GM21367 (cell line): ENCODE data around the gene MEGF9.
"Not testable (repeated sequence)": the region's sequence is repeated elsewhere in the genome, so short reads cannot be mapped to it uniquely, and the experiment has no call there.

Source experiments
- ATAC-seq: cut with Tn5 transposase; IDR thresholded peaks from one replicate; pipeline ENCODE4 v1.9.1; 2021; ENCODE audit not compliant: unreplicated experiment

The MEGF9 gene

DNA sequence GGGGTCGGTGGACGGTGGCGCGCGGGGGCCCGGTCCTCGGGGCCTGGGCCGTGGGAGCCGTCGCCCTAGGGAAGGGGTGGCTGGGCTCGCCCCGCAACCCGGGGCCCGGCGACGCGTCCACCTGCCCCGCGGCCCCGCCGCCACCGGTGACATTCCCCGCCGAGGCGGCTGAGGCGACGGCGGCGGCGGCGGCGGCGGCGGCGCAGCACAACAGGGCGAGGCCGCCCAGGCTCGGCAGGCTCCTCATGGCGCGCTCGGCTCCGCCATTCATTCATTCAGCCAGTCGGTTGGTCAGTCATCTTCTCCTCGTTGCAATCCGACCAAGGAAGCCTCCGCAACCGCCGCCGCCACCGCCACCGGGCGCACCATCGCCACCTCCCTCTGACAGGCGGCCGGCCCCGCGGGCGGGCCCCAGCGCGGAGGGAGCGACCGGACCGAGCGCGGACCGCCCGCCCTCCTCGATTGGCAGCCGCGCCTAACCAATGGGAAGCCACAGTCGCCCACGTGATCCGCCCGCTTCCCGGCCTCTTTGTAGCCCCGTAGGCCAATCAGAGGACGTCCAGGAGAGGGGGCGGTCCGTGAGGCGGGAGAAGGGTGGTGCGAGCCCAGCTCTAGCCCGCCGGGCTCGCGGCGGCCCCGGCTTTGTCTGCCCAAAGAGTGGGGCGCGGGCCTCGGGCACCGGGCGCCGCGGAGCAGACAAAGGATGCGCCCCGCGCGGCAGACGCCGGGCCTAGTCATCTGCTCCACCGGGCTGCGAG is at the start of gene MEGF9:
Gene MEGF9 (minus strand): TSS at position 383 of the 758 bp plus-strand sequence. CDS start 112 bp downstream, at position 271.
- peak; percentile 95 for ATAC-seq

DNA sequence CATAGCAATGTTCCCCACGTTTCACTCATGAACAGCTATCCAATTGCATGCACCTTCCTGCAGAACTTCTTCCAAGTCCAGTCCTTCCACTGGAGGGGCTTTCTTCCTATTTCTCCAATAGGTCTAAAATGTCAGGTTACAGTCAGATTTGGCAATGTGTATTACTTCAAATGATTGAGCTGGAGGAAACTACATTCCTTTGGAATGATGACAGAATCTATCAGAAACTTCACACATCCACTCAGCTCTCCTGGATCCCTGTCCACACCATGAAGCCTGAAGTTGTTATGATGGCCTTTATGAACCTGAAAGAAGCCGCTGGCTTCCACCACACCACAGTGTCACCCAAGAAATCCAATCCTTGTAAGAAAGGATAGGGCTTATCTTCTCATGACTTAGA is 46.7 kb upstream of the MEGF9 start:
- ATAC-seq = no peak

DNA sequence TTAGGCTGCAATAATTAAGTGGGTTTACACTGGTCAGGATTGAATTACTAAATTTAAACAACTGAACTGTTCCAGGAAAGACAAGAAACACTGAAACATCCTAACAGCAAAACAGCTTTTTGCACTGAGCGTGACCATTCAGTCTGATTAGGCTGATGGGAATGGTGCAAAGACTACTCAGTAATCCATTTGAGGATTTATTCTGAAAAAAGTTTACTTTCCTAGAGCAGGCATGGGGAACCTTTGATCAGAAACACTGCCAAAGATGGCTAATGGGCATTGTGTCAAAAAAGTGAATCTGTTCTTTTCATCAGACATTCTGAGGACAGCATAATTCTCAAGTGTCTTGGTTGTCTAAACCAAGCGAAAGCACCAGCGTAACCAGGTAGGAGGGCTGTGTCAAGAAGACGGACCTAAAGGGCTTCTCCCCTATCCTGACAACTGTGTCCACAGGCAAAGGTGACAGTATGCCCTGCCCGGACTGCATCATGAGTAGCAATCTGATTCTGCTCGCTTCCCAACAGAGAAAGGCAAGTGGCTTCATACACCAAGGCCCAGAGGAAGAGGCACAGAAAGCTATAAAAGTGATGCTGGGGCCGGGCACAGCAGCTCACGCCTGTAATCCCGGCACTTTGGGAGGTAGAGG is 45.6 kb upstream of the MEGF9 start:
- no peak for ATAC-seq

DNA sequence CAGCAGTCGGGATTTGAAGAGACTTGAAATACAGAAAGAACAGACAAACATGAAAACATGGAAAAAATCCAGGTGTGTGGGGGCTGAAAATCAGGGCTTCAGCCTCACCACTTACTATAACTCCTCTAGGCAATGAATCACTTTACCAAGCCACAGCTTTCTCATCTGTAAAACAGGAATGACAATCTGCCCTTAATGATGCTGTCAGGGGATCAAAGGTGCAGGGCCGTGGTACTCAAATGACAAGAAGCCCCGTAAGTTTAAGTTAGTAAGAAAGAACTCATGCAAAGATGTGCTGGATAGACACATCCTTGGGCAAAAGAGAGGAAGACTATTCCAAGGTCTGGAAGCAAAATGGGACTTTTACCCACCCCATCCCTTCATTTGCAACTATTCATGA is 44.3 kb upstream of the MEGF9 start:
- ATAC-seq = no peak

DNA sequence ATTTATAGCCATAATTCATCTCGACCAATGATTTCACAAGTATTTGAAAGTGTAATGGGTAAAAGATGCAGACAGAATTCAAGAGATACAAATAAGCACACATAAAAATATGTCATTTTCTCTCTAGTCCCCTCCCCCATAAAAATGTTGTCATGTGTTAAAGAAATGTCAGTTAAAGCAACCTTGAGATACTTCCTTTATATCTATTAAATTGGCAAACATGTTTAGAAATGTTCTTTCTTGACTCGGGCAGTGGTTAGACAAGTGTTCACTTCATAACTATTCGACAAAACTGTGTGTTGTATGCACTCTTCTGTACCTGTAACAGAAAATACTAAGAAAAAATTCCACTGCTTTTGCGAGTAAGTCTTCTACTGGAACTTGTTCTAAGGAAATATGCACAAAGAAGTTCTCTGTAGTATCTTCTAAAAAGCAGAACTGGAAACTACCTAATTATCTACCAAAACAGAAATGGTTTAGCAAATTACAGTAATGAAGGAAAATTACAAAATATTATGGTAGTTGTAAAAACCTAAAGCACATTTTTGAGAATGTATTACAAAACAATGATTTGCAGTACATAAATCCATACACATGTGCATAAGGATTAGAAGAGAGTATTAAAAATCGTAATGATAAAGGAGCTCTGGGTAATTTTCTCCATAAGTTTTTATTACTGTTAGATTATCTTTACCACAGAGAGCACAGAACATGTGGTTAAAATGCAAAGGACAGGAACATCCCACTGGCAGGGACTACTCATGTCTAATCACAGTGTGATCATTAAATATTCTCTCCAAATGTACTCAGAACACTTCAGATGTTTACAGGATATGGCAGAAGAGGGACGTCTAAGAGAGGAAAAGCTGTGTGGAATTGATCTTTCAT is 43.0 kb upstream of the MEGF9 start:
- ATAC-seq = no peak

DNA sequence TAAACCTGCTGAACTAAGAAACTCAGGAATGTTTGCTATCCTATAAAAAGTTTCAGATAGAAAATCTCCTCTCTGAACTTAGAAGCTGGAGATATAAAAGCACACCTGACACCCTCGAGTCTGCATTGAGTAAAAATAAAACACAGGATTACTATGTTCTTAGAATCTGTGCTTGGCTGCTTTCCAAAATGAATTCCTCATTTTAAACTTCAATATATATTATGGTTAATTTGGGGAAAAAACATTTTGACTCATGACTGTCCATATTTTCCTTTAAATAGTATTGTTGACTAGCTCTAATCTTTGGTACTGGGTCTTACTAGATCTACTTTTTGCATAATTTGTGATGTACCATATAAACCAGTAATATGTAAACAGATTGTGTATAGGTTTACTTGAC is 42.3 kb upstream of the MEGF9 start:
- no peak for ATAC-seq

DNA sequence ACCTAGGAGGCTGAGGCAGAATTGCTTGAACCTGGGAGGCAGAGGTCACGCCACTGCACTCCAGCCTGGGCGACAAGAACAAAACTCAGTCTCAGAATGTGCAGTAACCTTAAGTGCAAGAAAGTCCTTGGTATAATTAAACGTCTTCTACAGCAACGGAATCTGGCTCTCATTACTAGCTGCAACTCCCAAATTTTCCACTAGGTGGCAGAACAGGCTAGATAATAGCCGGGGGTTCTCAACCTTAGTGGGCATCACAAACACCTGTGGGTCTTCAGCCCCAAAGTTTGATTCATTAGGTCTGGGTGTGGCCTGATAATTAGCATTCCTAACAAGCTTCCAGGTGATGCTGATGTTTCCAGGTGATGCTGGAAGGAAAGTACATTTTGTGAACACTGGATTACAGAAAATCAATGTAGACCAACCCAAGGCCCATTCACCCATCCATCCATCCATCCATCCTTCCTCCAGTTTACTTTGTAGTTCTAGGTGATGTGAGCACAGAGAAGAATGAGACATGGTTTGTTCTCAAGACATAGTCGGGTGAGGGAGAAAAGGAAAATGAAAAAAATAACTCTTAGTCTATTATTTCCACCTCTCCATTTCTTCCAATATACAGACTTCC is 41.7 kb upstream of the MEGF9 start:
- ATAC-seq = no peak

DNA sequence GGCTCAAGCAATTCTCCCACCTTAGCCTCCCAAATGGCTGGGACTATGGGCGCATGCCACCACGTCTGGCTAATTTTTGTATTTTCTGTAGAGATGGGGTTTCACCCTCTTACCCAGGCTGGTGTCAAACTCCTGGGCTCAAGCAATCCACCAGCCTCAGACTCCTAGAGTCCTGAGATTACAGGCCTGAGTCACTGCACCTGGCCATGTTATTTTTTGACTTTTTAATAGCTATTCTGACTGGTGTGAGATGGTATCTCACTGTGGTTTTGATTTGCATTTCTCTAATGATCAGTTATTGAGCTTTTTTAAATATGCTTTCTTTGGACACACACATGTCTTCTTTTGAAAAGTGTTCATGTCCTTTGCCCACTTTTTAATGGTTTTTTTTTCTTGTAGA is 40.8 kb upstream of the MEGF9 start:
- ATAC-seq = no peak

DNA sequence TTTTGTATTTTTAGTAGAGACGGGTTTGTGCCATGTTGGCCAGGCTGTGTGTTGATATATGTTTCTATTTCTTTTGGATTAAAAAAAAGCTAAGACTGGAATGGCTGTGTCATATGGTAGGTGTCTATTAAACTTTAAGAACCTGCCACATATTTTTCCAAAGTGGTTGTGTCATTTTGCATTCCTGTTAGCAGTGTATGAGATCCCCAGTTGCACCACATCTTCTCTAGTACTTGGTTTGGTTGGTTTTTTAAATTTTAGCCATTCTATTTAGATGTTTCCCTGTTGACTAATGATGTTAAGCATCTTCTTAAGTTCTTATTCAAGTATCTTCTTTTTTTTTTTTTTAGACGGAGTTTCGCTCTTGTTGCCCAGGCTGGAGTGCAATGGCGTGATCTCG is 36.2 kb upstream of the MEGF9 start:
- no peak for ATAC-seq

DNA sequence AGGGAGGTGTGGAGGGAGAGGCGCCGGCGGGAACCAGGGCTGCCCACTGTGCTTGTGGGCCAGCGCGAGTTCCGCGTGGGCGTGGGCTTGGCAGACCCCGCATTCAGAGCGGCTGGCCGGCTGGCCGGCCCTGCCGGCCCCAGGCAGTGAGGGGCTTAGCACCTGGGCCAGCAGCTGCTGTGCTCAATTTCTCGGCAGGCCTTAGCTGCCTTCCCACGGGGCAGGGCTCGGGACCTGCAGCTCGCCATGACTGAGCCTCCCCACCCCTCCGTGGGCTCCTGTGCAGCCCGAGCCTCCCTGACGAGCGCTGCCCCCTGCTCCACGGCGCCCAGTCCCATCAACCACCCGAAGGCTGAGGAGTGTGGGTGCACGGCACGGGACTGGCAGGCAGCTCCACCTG is 32.1 kb upstream of the MEGF9 start:
- not testable (repeated sequence) for ATAC-seq

DNA sequence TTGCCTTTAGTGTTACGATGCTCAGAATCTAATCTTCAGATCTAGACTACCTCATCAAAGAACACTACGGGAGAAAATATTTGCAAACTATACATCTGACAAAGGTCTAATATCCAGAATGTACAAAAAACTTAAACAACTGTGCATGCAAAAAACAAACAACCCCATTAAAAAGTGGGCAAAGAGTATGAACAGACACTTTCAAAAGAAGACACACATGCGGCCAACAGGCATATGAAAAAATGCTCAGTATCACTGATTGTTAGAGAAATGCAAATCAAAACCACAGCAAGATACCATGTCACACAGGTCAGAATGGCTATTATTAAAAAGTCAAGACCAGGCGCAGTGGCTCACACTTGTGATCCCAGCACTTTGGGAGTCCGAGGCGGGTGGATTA is 31.0 kb upstream of the MEGF9 start:
- ATAC-seq = no peak

DNA sequence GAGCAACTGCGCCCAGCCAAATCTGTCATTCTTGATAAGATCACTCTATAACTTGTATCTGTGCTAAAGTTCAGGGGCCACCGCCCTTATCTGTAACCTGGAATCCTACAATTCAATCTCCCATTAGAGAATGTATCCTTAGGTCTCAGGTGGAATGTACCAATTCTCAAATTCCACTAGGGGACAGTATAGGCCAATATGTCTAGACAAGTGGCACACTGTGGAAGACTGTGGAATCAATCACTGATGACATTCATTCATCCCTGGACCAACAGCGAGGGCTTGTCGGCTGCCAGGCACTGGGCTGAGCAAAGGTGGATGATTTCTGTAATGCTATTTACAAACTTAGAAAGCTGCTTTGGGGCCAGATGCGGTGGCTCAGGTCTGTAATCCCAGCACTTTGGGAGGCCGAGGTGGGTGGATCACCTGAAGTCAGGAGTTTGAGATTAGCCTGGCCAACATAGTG is 28.7 kb upstream of the MEGF9 start:
- no peak for ATAC-seq

DNA sequence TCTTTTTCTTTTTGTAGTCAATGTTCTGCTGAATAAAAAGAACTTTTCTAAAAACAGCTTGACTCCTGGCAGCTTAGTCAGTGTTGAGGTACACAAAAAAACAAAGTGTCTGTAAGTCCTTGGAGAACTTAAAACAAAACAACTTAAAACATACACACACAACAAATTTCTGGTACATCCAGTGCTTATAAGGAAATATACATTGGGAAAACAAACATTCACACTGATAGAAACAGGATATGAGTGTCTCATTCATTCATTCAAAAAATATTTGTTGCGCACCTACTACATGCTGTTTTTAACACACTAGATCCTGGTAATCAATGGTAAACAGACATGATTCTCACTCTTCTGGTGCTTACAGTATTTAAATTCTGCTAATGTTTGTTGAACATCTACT is 27.4 kb upstream of the MEGF9 start:
- no peak for ATAC-seq

DNA sequence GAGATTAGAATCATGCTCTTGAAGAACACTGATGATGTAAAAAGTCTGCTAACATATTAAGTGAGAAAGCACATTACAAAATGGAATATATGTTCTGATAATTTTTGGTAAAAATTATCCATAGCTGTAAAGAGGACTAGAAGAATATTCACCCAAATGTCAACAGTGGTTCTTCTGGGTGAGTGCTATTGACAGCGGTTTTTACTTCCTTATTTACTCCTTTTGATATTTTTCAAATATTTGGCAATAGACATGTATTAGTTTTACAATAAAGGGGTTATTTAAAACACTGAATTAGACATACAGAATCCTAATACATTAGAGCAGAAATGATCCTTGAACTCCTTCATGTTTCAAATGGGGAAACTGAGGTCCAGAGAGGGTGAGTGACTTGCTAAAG is 26.9 kb upstream of the MEGF9 start:
- no peak for ATAC-seq

DNA sequence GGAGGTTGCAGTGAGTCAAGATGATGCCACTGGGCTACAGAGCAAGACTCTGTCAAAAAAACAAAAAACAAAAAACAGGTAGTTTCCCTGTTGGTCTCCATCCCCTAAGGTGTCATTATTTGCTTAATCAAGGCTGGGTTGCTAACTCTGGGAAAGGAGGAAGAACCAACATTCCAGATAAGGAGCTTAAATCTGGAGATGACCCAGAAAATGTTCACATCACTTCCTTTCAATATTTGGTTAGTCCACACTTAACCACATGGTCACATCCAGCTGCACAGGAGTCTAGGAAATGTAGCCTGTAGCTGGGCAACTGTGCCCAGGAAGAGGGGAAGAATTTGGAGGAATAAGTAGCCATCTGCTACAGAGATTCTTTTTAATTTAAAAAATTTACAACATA is 25.9 kb upstream of the MEGF9 start:
- ATAC-seq = no peak

DNA sequence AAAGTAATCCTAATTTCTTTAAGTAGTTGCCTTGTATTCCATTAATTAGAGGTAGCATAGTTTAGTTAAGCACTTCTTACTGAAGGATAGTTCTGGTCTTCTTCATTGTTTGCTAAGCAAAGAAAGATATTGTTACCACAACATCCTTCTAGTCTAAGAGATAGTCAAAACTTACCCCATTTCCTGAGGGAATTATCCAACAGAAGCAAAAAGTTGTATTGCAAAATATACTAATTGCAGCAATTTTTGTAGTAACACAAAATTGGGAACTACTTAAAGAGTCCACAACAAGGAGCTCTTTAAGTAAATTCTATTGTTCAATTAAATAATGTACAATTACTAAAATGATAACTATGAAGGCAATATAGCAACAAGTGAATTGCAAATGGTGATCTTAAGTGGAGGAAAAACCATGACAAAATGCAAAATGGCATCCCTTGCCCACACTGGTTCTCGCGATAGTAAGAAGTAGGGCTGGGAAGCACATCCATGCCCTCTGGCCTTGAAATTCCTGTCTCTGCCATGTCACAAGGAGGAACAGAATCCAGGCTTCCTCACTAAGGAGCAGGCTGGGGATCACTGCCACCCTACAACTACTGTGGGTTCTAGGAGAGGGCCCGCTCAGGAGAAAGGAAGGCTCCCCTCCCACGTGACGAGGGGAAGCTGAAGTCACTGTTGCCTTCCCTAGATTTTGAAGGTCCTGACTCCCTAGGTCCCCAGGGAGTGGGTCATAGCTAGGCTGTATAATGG is 23.3 kb upstream of the MEGF9 start:
- no peak for ATAC-seq

DNA sequence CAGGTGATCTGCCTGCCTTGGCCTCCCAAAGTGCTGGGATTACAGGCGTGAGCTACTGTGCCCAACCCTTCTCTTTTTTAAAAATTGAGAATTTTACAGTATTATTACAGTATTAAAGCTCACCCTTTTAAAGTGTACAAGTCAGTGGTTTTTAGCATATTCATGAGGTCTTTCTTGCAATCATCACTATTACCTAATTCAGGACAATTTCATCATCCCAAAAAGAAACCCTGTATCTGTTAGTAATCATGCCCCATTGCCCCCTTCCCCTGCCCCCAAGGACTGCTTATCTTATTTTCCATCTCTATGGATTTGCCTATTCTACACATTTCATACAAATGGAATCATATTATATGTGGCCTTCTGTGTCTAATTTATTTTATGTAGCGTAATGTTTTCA is 22.6 kb upstream of the MEGF9 start:
- no peak for ATAC-seq

DNA sequence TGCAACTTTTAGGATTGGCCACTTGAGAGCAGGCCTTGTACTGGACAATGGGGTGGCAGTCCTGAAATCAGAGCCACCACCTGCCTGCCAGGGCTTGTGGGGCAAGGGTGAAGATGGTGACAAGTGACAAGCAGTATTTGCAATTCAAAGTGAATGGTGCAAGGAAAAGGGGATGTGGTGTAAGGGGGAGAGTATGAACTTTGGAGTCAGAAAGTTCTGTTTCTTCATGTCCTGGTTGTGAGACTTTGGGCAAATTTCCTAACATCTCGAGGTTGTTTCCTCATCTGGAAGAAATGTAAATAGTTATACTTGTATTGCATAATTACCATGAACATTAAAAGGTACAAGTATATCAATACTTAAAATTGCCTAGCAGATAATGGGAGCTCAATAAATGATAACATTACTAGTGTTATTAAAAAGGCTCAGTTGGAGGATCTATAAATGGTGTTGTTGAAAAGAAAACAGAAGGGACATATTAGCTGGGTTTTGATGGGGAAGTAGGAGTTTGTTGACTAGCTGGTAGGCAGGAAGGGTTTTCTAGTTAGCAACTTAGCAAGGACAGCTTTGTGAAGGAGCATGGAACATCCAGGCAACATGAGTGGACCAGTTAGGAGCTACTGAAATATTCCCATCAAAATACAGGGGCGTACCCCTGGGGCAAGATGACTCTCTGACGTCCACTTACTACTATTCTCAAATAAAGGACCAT is 21.3 kb upstream of the MEGF9 start:
- no peak for ATAC-seq

DNA sequence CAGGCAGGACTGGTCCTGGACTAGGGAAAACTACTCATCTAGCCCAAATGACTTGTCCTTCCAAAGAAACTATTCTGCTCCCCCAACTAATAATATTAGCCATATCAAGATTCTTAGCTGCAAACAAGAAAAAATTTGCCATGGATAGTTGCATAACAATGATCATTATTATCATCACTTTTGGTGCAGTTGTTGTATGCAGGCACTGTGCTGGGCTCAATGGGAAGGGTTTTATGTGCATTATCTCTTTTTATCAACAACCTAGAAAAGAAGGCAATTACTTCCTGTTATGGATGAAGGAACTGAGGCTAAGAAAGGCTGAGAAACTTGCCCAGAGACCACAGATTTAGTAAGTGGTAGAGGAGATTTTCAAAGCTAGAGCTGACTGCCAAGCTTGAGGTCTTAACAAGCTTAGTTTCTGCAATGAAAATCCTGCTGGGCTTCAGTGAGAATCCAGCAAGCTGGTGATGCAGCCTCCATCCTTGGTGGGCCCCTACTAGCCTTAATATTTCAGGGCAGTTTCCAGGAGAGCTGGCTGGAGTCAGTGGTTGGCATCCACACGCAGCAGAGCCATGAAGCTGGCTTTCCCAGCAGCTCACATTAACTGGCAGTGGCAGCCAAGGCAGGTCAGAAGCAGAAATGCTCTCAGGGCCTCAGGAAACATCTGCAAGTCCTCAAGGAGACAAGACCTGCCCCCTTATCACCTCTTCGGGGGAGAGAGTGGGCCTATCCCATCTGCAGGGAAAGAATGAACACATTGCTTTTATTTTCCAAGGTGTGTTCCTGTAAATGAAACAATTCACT is 20.5 kb upstream of the MEGF9 start:
- ATAC-seq = no peak
